Measurements from ENCODE around the gene PLEKHG1.

- TF ChIP-seq CTCF (IDR thresholded peaks at IDR 0.05) (no peak), POLR2A (IDR thresholded peaks at IDR 0.05) (no peak)
These were observed 49.4 kb upstream of the PLEKHG1 start for GRCh38 chr6:150550244-150550643.

Data from testis (tissue), 2 donors.